Heart left ventricle (tissue), 16 donors: ENCODE measurements around the gene CA14. TPM values are rescaled to one million over a fixed set of nuclear protein-coding genes. Genes with fewer than 3 reads are reported as not detected.
"Not testable (repeated sequence)": the region's sequence is repeated elsewhere in the genome, so short reads cannot be mapped to it uniquely, and the experiment has no call there.

ENCODE experiments used
- ATAC-seq, 4 donors: fragments of 200-7000 bp; cut with Tn5 transposase; one replicate each; pipeline ENCODE4 v1.9.1; 2020 to 2022; ENCODE audit warnings: moderate library complexity in 4 of 4, mild to moderate bottlenecking in 3 of 4, moderate number of reproducible peaks in 1 of 4
- DNase-seq, 5 donors: peaks; one replicate each; pipeline ENCODE4 v3.0.0-alpha.2; 2020
- H3K27ac ChIP-seq, 12 donors: fragments of 200-600 bp; sonication (generic) in 4 of 12; one replicate each; pipeline versions ENCODE4 v1.5.0 to v1.8.0; 2016 to 2022; ENCODE audit warnings: mild to moderate bottlenecking in 2 of 12
- H3K27me3 ChIP-seq, 9 donors: fragments of 200-600 bp; sonication (generic) in 2 of 9; one replicate each; pipeline versions ENCODE4 v1.5.1 to v1.8.0; 2016 to 2022; ENCODE audit warnings: mild to moderate bottlenecking in 3 of 9
- H3K36me3 ChIP-seq, 9 donors: fragments of 200-600 bp; sonication (generic) in 2 of 9; one replicate each; pipeline versions ENCODE4 v1.5.0 to v1.8.0; 2018 to 2022; ENCODE audit warnings: mild to moderate bottlenecking in 2 of 9
- H3K4me1 ChIP-seq, 12 donors: fragments of 200-600 bp; sonication (generic) in 4 of 12; one replicate each; pipeline versions ENCODE4 v1.5.0 to v1.8.0; 2016 to 2022; ENCODE audit warnings: mild to moderate bottlenecking in 3 of 12
- H3K4me3 ChIP-seq, 12 donors: fragments of 200-600 bp; sonication (generic) in 4 of 12; one replicate each; pipeline versions ENCODE4 v1.5.0 to v1.8.0; 2017 to 2022; ENCODE audit warnings: mild to moderate bottlenecking in 9 of 12, moderate library complexity in 4 of 12
- H3K9me3 ChIP-seq, 12 donors: fragments of 200-600 bp; sonication (generic) in 4 of 12; one replicate each; pipeline versions ENCODE4 v1.5.0 to v1.8.0; 2016 to 2022; ENCODE audit warnings: mild to moderate bottlenecking in 1 of 12
- CTCF ChIP-seq, 12 donors: fragments of 200-600 bp; sonication (generic) in 4 of 12; IDR thresholded peaks; one replicate each; pipeline versions ENCODE4 v1.5.0 to v1.8.0; 2018 to 2022; ENCODE audit warnings: antibody characterized with exemption in 12 of 12, mild to moderate bottlenecking in 5 of 12
- POLR2A ChIP-seq, 2 donors: fragments of 450-650 bp; IDR thresholded peaks; one replicate each; pipeline ENCODE4 v1.6.1; 2017; ENCODE audit warnings: antibody characterized with exemption in 2 of 2, mild to moderate bottlenecking in 2 of 2, moderate library complexity in 2 of 2
- WGBS, 4 donors: extraction: QIAGEN DNeasy Blood & Tissue Kit in 2 of 4; methylation state at CpG; one replicate each; pipeline versions ENCODE4 v1.1.5 to v1.1.7; 2013 to 2018; 5-methylcytosine and 5-hydroxymethylcytosine counted together
- intact Hi-C, 10 donors: fragments of 100-400 bp; cut with DNase I; formaldehyde crosslinking; loops; one replicate each; pipeline versions ENCODE4 v1.11.1 to v1.14.2; 2022
- polyA plus RNA-seq, 2 donors: library from polyadenylated mRNA; stranded (reverse); fragments of 200-250 nt; gene quantifications; one replicate each; pipeline ENCODE4 v1.2.3, GENCODE V29; 2013
- total RNA-seq, 9 donors: library from RNA; depleted of rRNA in 2 of 9; stranded (reverse); fragments of >200 nt in 2 of 9; fragmentation: NEBNext Ultra II Directional in 3 of 9; extraction: Animal tissue kit (Norgen Biotek cat#: 25700) in 3 of 9; gene quantifications; one replicate each; pipeline versions ENCODE4 v1.1.0 to v1.2.4, GENCODE V29; 2016 to 2023
- donor health status: ischemic (EF 13 %, LVEDD 7.1; RV severe dilation, severe dysfunction).
- donor health status: healthy with polysubstance abuse.
- donor health status: DM: no; HTN: yes; CAD: no.
- donor health status: DM: no; HTN: no; CAD: no.
- donor health status: ischemic (EF 25% LVEDD 6.9; RV normal size, moderate dysfunction).
- donor health status: ischemic (EF 25% LVEDD 5.7; RV mildly dilated, moderate dysfunction).
- donor health status: healthy.
- donor health status: DM: yes; HTN: yes; CAD: no.
- donor health status: ischemic (EF 35%, LVEDD 5.7; RV mildly dilated, moderate dysfunction).
- donor health status: nonischemic (EF 11% LVEDD 7.7; RV severe dilation, severe dysfunction).
- donor health status: DM: yes; HTN: yes; CAD: no.
- donor health status: PGD.
- donor health status: ischemic (EF 29% LVEDD 5.4; RV normal size, mild dysfunction).
- donor health status: nonischemic (EF 23%, LVEDD 6.1; RV moderate dilation, normal function).

CA14 gene
- total and polyA plus RNA-seq, 11 donors, result 0.56 to 22.2 (median 4.2) TPM

DNA sequence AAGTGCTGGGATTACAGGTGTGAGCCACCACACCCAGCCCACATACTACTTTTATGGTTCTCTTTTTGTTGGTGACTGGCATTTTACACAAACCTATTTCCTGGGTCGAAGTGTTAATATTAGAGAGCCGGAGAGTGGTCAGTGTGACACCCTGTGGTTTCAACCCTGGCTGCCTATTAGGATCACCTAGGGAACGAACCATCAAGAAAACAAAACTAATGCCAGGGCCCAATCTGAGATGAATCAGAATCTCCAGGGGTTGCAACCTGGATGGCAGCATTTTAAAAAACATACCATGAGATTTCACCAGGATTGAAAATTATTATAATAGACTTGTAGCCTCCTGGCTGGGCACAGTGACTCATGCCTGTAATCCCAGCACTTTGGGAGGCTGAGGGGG is 42.1 kb downstream of the CA14 start:
- Histone ChIP-seq H3K36me3 (peaks cover 0 to 92% (median 84%) of the 10 kb centered on the region in 9 donors), H3K27ac (no peak overlapping the region), H3K4me1 (peaks cover 0 to 8% (median under 1%) of the 10 kb centered on the region in 12 donors), H3K4me3 (no peak overlapping the region), H3K27me3 (no peaks in the 10 kb centered on the region), H3K9me3 (no peaks in the 10 kb centered on the region)
- DNase-seq, result no peak
- ATAC-seq, result no peak
- TF ChIP-seq CTCF (IDR thresholded peaks at IDR 0.05) (no peak), POLR2A (IDR thresholded peaks at IDR 0.05) (no peak)
- 95 to 100% (median 99%) methylated on average over 3 of the region's 3 CpGs for WGBS, 4 donors
- intact Hi-C loops, result no loop called here

- Histone ChIP-seq H3K9me3 (no peaks in the 10 kb centered on the region), H3K27me3 (no peaks in the 10 kb centered on the region), H3K4me3 (no peak overlapping the region), H3K36me3 (peaks cover 0 to 87% (median 78%) of the 10 kb centered on the region in 9 donors), H3K27ac (no peak overlapping the region), H3K4me1 (no peaks in the 10 kb centered on the region)
- intact Hi-C loops, result no loop called here
- 86 to 91% (median 89%) methylated on average over 6 of the region's 6 CpGs for WGBS, 4 donors
- ATAC-seq (peak in 1 of 4 donors; percentile 14), DNase-seq (no peak)
- TF ChIP-seq POLR2A (IDR thresholded peaks at IDR 0.05) (no peak), CTCF (IDR thresholded peaks at IDR 0.05) (no peak)
Observed at GRCh38 chr1:150302338-150302737, 44.8 kb downstream of the CA14 start.

DNA sequence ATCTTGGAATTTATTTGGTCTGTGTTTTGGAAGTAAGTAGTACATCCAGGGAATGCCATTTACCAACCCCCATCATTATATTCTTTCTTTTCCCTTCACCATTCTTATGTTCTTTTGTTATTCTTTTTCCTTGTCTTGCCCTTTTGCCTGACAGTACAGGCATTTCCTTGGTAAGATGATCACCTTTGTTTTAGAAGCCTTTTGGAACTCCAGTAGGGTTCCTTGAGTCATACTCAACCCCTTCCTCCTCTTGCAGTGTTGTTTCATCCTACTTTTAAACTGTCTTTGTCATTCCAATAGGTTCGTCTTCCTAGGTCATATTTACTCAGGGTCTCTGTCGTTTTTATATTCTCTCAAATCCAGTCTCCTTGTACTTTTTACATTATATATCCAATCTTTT is 45.3 kb downstream of the CA14 start:
- DNase-seq (no peak), ATAC-seq (no peak)
- Histone ChIP-seq H3K9me3 (no peaks in the 10 kb centered on the region), H3K4me3 (no peak overlapping the region), H3K4me1 (no peaks in the 10 kb centered on the region), H3K36me3 (peaks cover 0 to 87% (median 78%) of the 10 kb centered on the region in 9 donors), H3K27ac (no peak overlapping the region), H3K27me3 (no peaks in the 10 kb centered on the region)
- intact Hi-C loops, result no loop called here
- no peak for TF ChIP-seq POLR2A (IDR thresholded peaks at IDR 0.05)
- no peak for TF ChIP-seq CTCF (IDR thresholded peaks at IDR 0.05)
- 82 to 90% (median 85%) methylated on average over 2 of the region's 2 CpGs for WGBS, 4 donors

DNA sequence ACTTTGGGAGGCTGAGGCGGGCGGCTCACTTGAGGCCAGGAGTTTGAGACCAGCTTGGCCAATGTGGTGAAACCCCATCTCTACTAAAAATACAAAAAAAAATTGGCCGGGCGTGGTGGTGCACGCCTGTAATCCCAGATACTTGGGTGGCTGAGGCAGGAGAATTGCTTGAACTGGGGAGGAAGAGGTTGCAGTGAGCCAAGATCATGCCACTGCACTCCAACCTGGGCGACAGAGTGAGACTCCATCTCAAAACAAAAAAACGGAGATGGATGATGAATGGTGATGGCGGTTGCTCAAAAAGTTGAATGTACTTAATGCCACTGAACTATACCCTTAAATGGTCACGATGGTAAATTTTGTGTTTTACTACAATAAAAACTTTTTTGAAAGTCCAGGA is 51.0 kb downstream of the CA14 start:
- H3K4me3 ChIP-seq, DNase-seq, ATAC-seq, intact Hi-C loops, H3K27ac ChIP-seq, H3K4me1 ChIP-seq, H3K9me3 ChIP-seq, H3K27me3 ChIP-seq: not testable (repeated sequence)
- WGBS, 4 donors, result 94 to 96% (median 95%) methylated on average over 9 of the region's 9 CpGs
- peaks cover 0 to 44% (median 38%) of the 10 kb centered on the region in 9 donors for H3K36me3 ChIP-seq
